ENCODE results near the gene SLC25A11. TPM values are rescaled to one million over a fixed set of nuclear protein-coding genes. Genes with fewer than 3 reads are reported as not detected.

SLC25A11 gene
- total RNA-seq, 1 donor from 2014 or later = 36.8 TPM

DNA sequence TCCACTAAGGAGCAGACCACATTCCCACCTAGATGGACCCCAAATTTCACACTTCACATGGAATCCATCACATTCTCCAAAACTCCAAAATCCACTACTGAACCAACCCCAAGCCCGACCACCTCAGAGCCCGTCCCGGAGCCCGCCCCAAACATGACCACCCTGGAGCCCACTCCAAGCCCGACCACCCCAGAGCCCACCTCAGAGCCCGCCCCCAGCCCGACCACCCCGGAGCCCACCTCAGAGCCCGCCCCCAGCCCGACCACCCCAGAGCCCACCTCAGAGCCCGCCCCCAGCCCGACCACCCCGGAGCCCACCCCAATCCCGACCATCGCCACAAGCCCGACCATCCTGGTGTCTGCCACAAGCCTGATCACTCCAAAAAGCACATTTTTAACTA lies 6.2 kb downstream of the SLC25A11 start:
- Histone ChIP-seq H3K27me3 (ENCODE audit: insufficient read depth, low read length) (no peaks in the 10 kb centered on the region), H2AFZ (ENCODE audit: low read depth, low read length) (no peak overlapping the region), H3K79me2 (ENCODE audit: insufficient read depth, low read length) (peaks cover 11% of the 10 kb centered on the region), H3K4me1 (ENCODE audit: insufficient read depth, low read length) (peaks cover 12% of the 10 kb centered on the region), H3K27ac (ENCODE audit: low read depth, low read length) (no peak overlapping the region), H3K36me3 (ENCODE audit: insufficient read depth, low read length) (no peaks in the 10 kb centered on the region), H3K4me2 (ENCODE audit: low read length) (peak overlapping the region; percentile 29), H3K9ac (ENCODE audit: low read length) (peak overlapping the region; percentile 16), H3K9me3 (ENCODE audit: insufficient read depth, low read depth, low read length) (no peaks in the 10 kb centered on the region), H3K4me3 (ENCODE audit: insufficient read depth, low read depth, low read length) (no peak overlapping the region), H4K20me1 (ENCODE audit: insufficient read depth, low read length) (peaks cover 6% of the 10 kb centered on the region)
- Mint-ChIP-seq H3K4me3 (ENCODE audit: unreplicated experiment) (peak overlapping the region; percentile 69), H3K27me3 (ENCODE audit: low read depth, unreplicated experiment) (no peaks in the 10 kb centered on the region), H3K4me1 (ENCODE audit: low read depth, unreplicated experiment) (peaks cover 15% of the 10 kb centered on the region), H3K27ac (ENCODE audit: unreplicated experiment) (no peak overlapping the region), H3K36me3 (ENCODE audit: low read depth, unreplicated experiment) (peaks cover 24% of the 10 kb centered on the region), H3K9me3 (ENCODE audit: unreplicated experiment) (no peaks in the 10 kb centered on the region)
- FAIRE-seq (no peak), DNase-seq (ENCODE audit: low read depth) (no peak)
- no peak for TF ChIP-seq EZH2 (IDR thresholded peaks at IDR 0.05; ENCODE audit: insufficient read depth, low read length)
- TF ChIP-seq, protein P1, sequence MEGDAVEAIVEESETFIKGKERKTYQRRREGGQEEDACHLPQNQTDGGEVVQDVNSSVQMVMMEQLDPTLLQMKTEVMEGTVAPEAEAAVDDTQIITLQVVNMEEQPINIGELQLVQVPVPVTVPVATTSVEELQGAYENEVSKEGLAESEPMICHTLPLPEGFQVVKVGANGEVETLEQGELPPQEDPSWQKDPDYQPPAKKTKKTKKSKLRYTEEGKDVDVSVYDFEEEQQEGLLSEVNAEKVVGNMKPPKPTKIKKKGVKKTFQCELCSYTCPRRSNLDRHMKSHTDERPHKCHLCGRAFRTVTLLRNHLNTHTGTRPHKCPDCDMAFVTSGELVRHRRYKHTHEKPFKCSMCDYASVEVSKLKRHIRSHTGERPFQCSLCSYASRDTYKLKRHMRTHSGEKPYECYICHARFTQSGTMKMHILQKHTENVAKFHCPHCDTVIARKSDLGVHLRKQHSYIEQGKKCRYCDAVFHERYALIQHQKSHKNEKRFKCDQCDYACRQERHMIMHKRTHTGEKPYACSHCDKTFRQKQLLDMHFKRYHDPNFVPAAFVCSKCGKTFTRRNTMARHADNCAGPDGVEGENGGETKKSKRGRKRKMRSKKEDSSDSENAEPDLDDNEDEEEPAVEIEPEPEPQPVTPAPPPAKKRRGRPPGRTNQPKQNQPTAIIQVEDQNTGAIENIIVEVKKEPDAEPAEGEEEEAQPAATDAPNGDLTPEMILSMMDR (IDR thresholded peaks at IDR 0.05; ENCODE audit: insufficient read depth, low read depth, low read length) = no peak

- Histone ChIP-seq H3K4me3 (ENCODE audit: insufficient read depth, low read depth, low read length) (no peak overlapping the region), H4K20me1 (ENCODE audit: insufficient read depth, low read length) (no peaks in the 10 kb centered on the region), H3K36me3 (ENCODE audit: insufficient read depth, low read length) (no peaks in the 10 kb centered on the region), H3K9me3 (ENCODE audit: insufficient read depth, low read depth, low read length) (no peaks in the 10 kb centered on the region), H3K27ac (ENCODE audit: low read depth, low read length) (no peak overlapping the region), H3K27me3 (ENCODE audit: insufficient read depth, low read length) (no peaks in the 10 kb centered on the region), H3K9ac (ENCODE audit: low read length) (no peak overlapping the region), H3K79me2 (ENCODE audit: insufficient read depth, low read length) (peaks cover 2% of the 10 kb centered on the region), H2AFZ (ENCODE audit: low read depth, low read length) (no peak overlapping the region), H3K4me2 (ENCODE audit: low read length) (no peak overlapping the region), H3K4me1 (ENCODE audit: insufficient read depth, low read length) (peaks cover 7% of the 10 kb centered on the region)
- TF ChIP-seq, protein P1 (IDR thresholded peaks at IDR 0.05; ENCODE audit: insufficient read depth, low read depth, low read length) = no peak
- no peak for TF ChIP-seq EZH2 (IDR thresholded peaks at IDR 0.05; ENCODE audit: insufficient read depth, low read length)
- Mint-ChIP-seq H3K4me1 (ENCODE audit: low read depth, unreplicated experiment) (peaks cover 12% of the 10 kb centered on the region), H3K27ac (ENCODE audit: unreplicated experiment) (no peak overlapping the region), H3K4me3 (ENCODE audit: unreplicated experiment) (no peak overlapping the region), H3K9me3 (ENCODE audit: unreplicated experiment) (no peaks in the 10 kb centered on the region), H3K27me3 (ENCODE audit: low read depth, unreplicated experiment) (no peaks in the 10 kb centered on the region), H3K36me3 (ENCODE audit: low read depth, unreplicated experiment) (peaks cover 24% of the 10 kb centered on the region)
- FAIRE-seq (no peak), DNase-seq (ENCODE audit: low read depth) (no peak)
Observed at GRCh38 chr17:4932756-4933155, 7.1 kb downstream of the SLC25A11 start.

DNA sequence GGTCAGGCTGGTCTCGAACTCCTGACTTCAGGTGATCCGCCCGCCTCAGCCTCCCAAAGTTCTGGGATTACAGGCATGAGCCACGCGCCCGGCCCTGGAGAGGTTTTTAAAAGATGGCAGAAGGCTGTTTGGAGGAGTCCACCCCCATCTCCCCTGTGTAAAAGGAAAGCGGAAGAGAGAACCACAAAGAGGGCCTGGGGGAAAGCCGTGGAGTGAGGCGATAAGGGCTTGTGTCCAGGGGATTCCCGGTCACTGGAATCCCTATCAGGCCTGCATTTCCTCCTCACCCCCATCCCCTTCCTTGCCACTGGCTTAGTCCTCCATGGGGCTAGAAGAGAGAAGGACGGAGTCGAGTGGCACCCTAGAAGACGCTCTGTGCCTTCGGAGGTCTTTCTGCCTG lies 7.9 kb downstream of the SLC25A11 start, which contains the start of gene GP1BA:
GP1BA (plus strand) TSS at position 315 of the 400 bp plus-strand sequence. CDS start 328 bp downstream, outside the sequence.
- peaks cover 7% of the 10 kb centered on the region for H3K4me1 ChIP-seq (ENCODE audit: insufficient read depth, low read length)
- H3K4me2 ChIP-seq (ENCODE audit: low read length) = no peak within 1 kb of the TSS
- H3K9ac ChIP-seq (ENCODE audit: low read length) = no peak within 1 kb of the TSS
- no peak within 1 kb of the TSS for H3K27ac ChIP-seq (ENCODE audit: low read depth, low read length)
- H3K9me3 ChIP-seq (ENCODE audit: insufficient read depth, low read depth, low read length) = no peaks in the 10 kb centered on the region
- Mint-ChIP-seq H3K36me3 (ENCODE audit: low read depth, unreplicated experiment) (peaks cover 24% of the 10 kb centered on the region), H3K27ac (ENCODE audit: unreplicated experiment) (no peak within 1 kb of the TSS), H3K4me3 (ENCODE audit: unreplicated experiment) (no peak within 1 kb of the TSS), H3K9me3 (ENCODE audit: unreplicated experiment) (no peaks in the 10 kb centered on the region), H3K27me3 (ENCODE audit: low read depth, unreplicated experiment) (no peaks in the 10 kb centered on the region), H3K4me1 (ENCODE audit: low read depth, unreplicated experiment) (peaks cover 12% of the 10 kb centered on the region)
- FAIRE-seq = no peak
- DNase-seq (ENCODE audit: low read depth) = no peak
- no peaks in the 10 kb centered on the region for H3K79me2 ChIP-seq (ENCODE audit: insufficient read depth, low read length)
- no peak within 1 kb of the TSS for H3K4me3 ChIP-seq (ENCODE audit: insufficient read depth, low read depth, low read length)
- no peak within 1 kb of the TSS for H2AFZ ChIP-seq (ENCODE audit: low read depth, low read length)
- H3K27me3 ChIP-seq (ENCODE audit: insufficient read depth, low read length) = no peaks in the 10 kb centered on the region
- TF ChIP-seq EZH2 (IDR thresholded peaks at IDR 0.05; ENCODE audit: insufficient read depth, low read length) = no peak
- TF ChIP-seq, protein P1 (IDR thresholded peaks at IDR 0.05; ENCODE audit: insufficient read depth, low read depth, low read length) = no peak
- no peaks in the 10 kb centered on the region for H4K20me1 ChIP-seq (ENCODE audit: insufficient read depth, low read length)
- H3K36me3 ChIP-seq (ENCODE audit: insufficient read depth, low read length) = no peaks in the 10 kb centered on the region

Measured in astrocyte (in vitro differentiated cells and primary cell).